Activated T-cell treated with anti-CD3 and anti-CD28 coated beads, Interleukin-2, amount 50 U/mL, for 4 hours (primary cell): ENCODE measurements around the gene DNER. TPM values are rescaled to one million over a fixed set of nuclear protein-coding genes. Genes with fewer than 3 reads are reported as not detected.

ENCODE experiments used
- ATAC-seq, 2 donors: fragments of 200-7000 bp; cut with Tn5 transposase; one replicate each; pipeline ENCODE4 v1.10.0; 2021
- DNase-seq: peaks from one replicate; pipeline ENCODE4 v3.0.0-alpha.2; 2020
- H3K27me3 Mint-ChIP-seq: one replicate; pipeline ENCODE4 v1.8.0; 2021; ENCODE audit warnings: low read depth, mixed read lengths
- H3K36me3 Mint-ChIP-seq: one replicate; pipeline ENCODE4 v1.8.0; 2022; ENCODE audit warnings: mixed read lengths; ENCODE audit not compliant: insufficient read depth
- H3K4me1 Mint-ChIP-seq: one replicate; pipeline ENCODE4 v1.8.0; 2021; ENCODE audit warnings: low read depth, mixed read lengths
- H3K4me3 Mint-ChIP-seq: one replicate; pipeline ENCODE4 v1.8.0; 2021; ENCODE audit warnings: mild to moderate bottlenecking, moderate library complexity, mixed read lengths
- H3K9me3 Mint-ChIP-seq: one replicate; pipeline ENCODE4 v1.8.0; 2021; ENCODE audit warnings: mixed read lengths
- total RNA-seq, 3 donors: library from RNA; stranded (reverse); gene quantifications; one replicate each; pipeline ENCODE4 v1.2.1, GENCODE V29; 2021

The DNER gene
- total RNA-seq, 3 donors from 2014 or later, result not detected

GRCh38 chr2:229409751-229410181, 304.6 kb downstream of the DNER start:
- Mint-ChIP-seq H3K27me3 (no peaks in the 10 kb centered on the region), H3K36me3 (no peaks in the 10 kb centered on the region), H3K9me3 (no peaks in the 10 kb centered on the region), H3K4me3 (no peak overlapping the region), H3K4me1 (no peaks in the 10 kb centered on the region)
- ATAC-seq (no peak), DNase-seq (no peak)

- H3K36me3 Mint-ChIP-seq, result no peaks in the 10 kb centered on the region
- ATAC-seq, result no peak
- no peak for DNase-seq
- H3K4me1 Mint-ChIP-seq, result no peaks in the 10 kb centered on the region
- H3K9me3 Mint-ChIP-seq, result no peaks in the 10 kb centered on the region
- no peak overlapping the region for H3K4me3 Mint-ChIP-seq
- no peaks in the 10 kb centered on the region for H3K27me3 Mint-ChIP-seq
Observed at GRCh38 chr2:229408962-229409361, 305.4 kb downstream of the DNER start.

GRCh38 chr2:229408356-229408755, 306.0 kb downstream of the DNER start:
- DNase-seq, result no peak

GRCh38 chr2:229407170-229407569, 307.2 kb downstream of the DNER start:
- Mint-ChIP-seq H3K27me3 (no peaks in the 10 kb centered on the region), H3K36me3 (no peaks in the 10 kb centered on the region), H3K4me1 (no peaks in the 10 kb centered on the region), H3K4me3 (no peak overlapping the region), H3K9me3 (no peaks in the 10 kb centered on the region)
- DNase-seq (no peak), ATAC-seq (no peak)

More at GRCh38 chr2:229408356-229408755, 306.0 kb downstream of the DNER start:
- Mint-ChIP-seq H3K4me3 (no peak overlapping the region), H3K27me3 (no peaks in the 10 kb centered on the region), H3K9me3 (no peaks in the 10 kb centered on the region), H3K4me1 (no peaks in the 10 kb centered on the region), H3K36me3 (no peaks in the 10 kb centered on the region)
- ATAC-seq, result no peak

- H3K9me3 Mint-ChIP-seq, result peaks cover 5% of the 10 kb centered on the region
- no peaks in the 10 kb centered on the region for H3K36me3 Mint-ChIP-seq
- ATAC-seq, result no peak
- H3K4me3 Mint-ChIP-seq, result no peak overlapping the region
- H3K27me3 Mint-ChIP-seq, result no peaks in the 10 kb centered on the region
- H3K4me1 Mint-ChIP-seq, result no peaks in the 10 kb centered on the region
- no peak for DNase-seq
Observed at GRCh38 chr2:229405796-229406195, 308.6 kb downstream of the DNER start.

GRCh38 chr2:229403296-229403695, 311.1 kb downstream of the DNER start:
- Mint-ChIP-seq H3K4me1 (no peaks in the 10 kb centered on the region), H3K27me3 (no peaks in the 10 kb centered on the region), H3K36me3 (no peaks in the 10 kb centered on the region), H3K4me3 (no peak overlapping the region), H3K9me3 (peaks cover 5% of the 10 kb centered on the region)
- DNase-seq (no peak), ATAC-seq (no peak)

GRCh38 chr2:229401171-229401865, 313.0 kb downstream of the DNER start:
- H3K4me3 Mint-ChIP-seq, result no peak overlapping the region
- no peak for DNase-seq
- no peaks in the 10 kb centered on the region for H3K27me3 Mint-ChIP-seq
- H3K4me1 Mint-ChIP-seq, result no peaks in the 10 kb centered on the region
- ATAC-seq, result no peak
- H3K36me3 Mint-ChIP-seq, result no peaks in the 10 kb centered on the region
- H3K9me3 Mint-ChIP-seq, result peaks cover 19% of the 10 kb centered on the region

- ATAC-seq, result no peak
- H3K9me3 Mint-ChIP-seq, result peaks cover 15% of the 10 kb centered on the region
- no peaks in the 10 kb centered on the region for H3K36me3 Mint-ChIP-seq
- H3K4me1 Mint-ChIP-seq, result no peaks in the 10 kb centered on the region
- no peak for DNase-seq
- no peaks in the 10 kb centered on the region for H3K27me3 Mint-ChIP-seq
- no peak overlapping the region for H3K4me3 Mint-ChIP-seq
Observed at GRCh38 chr2:229393926-229394325, 320.4 kb downstream of the DNER start.

- H3K27me3 Mint-ChIP-seq, result no peaks in the 10 kb centered on the region
- no peak overlapping the region for H3K4me3 Mint-ChIP-seq
Observed at GRCh38 chr2:229392196-229392595, 322.2 kb downstream of the DNER start.

GRCh38 chr2:229388731-229389130, 325.6 kb downstream of the DNER start:
- Mint-ChIP-seq H3K36me3 (no peaks in the 10 kb centered on the region), H3K4me1 (no peaks in the 10 kb centered on the region), H3K27me3 (no peaks in the 10 kb centered on the region), H3K9me3 (peaks cover 10% of the 10 kb centered on the region), H3K4me3 (no peak overlapping the region)
- DNase-seq (no peak), ATAC-seq (no peak)

More at GRCh38 chr2:229392196-229392595, 322.2 kb downstream of the DNER start:
- Mint-ChIP-seq H3K36me3 (no peaks in the 10 kb centered on the region), H3K4me1 (no peaks in the 10 kb centered on the region), H3K9me3 (peaks cover 7% of the 10 kb centered on the region)
- ATAC-seq, result no peak
- no peak for DNase-seq

GRCh38 chr2:229387866-229388265, 326.5 kb downstream of the DNER start:
- Mint-ChIP-seq H3K27me3 (no peaks in the 10 kb centered on the region), H3K4me1 (no peaks in the 10 kb centered on the region), H3K9me3 (peaks cover 10% of the 10 kb centered on the region), H3K36me3 (no peaks in the 10 kb centered on the region), H3K4me3 (no peak overlapping the region)
- DNase-seq, result no peak
- ATAC-seq, result no peak

GRCh38 chr2:229380101-229380625, 334.2 kb downstream of the DNER start:
- H3K27me3 Mint-ChIP-seq, result no peaks in the 10 kb centered on the region
- ATAC-seq (no peak), DNase-seq (no peak)
- H3K4me3 Mint-ChIP-seq, result no peak overlapping the region
- H3K9me3 Mint-ChIP-seq, result peaks cover 8% of the 10 kb centered on the region
- H3K4me1 Mint-ChIP-seq, result no peaks in the 10 kb centered on the region
- H3K36me3 Mint-ChIP-seq, result no peaks in the 10 kb centered on the region

- H3K9me3 Mint-ChIP-seq, result peaks cover 5% of the 10 kb centered on the region
- no peak overlapping the region for H3K4me3 Mint-ChIP-seq
- DNase-seq, result no peak
- no peaks in the 10 kb centered on the region for H3K27me3 Mint-ChIP-seq
- no peaks in the 10 kb centered on the region for H3K36me3 Mint-ChIP-seq
- no peak for ATAC-seq
- H3K4me1 Mint-ChIP-seq, result no peaks in the 10 kb centered on the region
Observed at GRCh38 chr2:229378386-229378785, 336.0 kb downstream of the DNER start.

- DNase-seq (no peak), ATAC-seq (no peak)
- Mint-ChIP-seq H3K36me3 (no peaks in the 10 kb centered on the region), H3K9me3 (peaks cover 1% of the 10 kb centered on the region), H3K27me3 (peaks cover under 1% of the 10 kb centered on the region), H3K4me3 (no peak overlapping the region), H3K4me1 (no peaks in the 10 kb centered on the region)
Observed at GRCh38 chr2:229376866-229377265, 337.5 kb downstream of the DNER start.

- Mint-ChIP-seq H3K36me3 (no peaks in the 10 kb centered on the region), H3K9me3 (peaks cover 3% of the 10 kb centered on the region), H3K4me1 (no peaks in the 10 kb centered on the region), H3K4me3 (no peak overlapping the region), H3K27me3 (peaks cover 2% of the 10 kb centered on the region)
- ATAC-seq, result no peak
- no peak for DNase-seq
Observed at GRCh38 chr2:229375251-229375650, 339.1 kb downstream of the DNER start.
